Endothelial cell of umbilical vein (primary cell): ENCODE measurements around the gene ADAMTSL2. TPM values are rescaled to one million over a fixed set of nuclear protein-coding genes. Genes with fewer than 3 reads are reported as not detected.

ENCODE experiments used
- BruUV-seq: library from RNA; stranded (reverse); fragments of 400-500 nt; replicated peaks from 2 replicates; lab custom pipeline; 2021; lab: Mats Ljungman, UMichigan
- CTCF ChIA-PET: fragments of 300-600, 350-600 bp; sonication (Branson Sonifier 250); formaldehyde crosslinking; loops from one replicate; lab custom pipeline; 2021; ENCODE audit warnings: antibody characterized with exemption, inconsistent platforms; lab: Charles Lee
- POLR2A ChIA-PET: fragments of 300-600, 350-600 bp; sonication (Branson Sonifier 250); formaldehyde crosslinking; loops from one replicate; lab custom pipeline; 2021; ENCODE audit warnings: antibody characterized with exemption, inconsistent platforms; lab: Charles Lee
- DNase-seq: peaks from one replicate; pipeline ENCODE4 v3.0.0-alpha.2; 2011; ENCODE audit warnings: low read depth, low spot score
- FAIRE-seq: peaks from 2 replicates; lab custom pipeline; 2011; peaks lifted over from hg19 to GRCh38; lab: Jason Lieb, UNC
- H2AFZ ChIP-seq: 2 replicates; pipeline ENCODE4 v1.6.0; 2012; ENCODE audit warnings: low read depth, low read length, control low read depth, inconsistent platforms
- H3K27ac ChIP-seq: 2 replicates; pipeline ENCODE4 v1.5.1; 2011; ENCODE audit warnings: low read depth, mild to moderate bottlenecking, control low read depth, low read length, moderate library complexity; ENCODE audit not compliant: insufficient read depth
- H3K27me3 ChIP-seq, 2 experiments: 2 replicates each; pipeline versions ENCODE4 v1.6.0 to v1.6.1; 2011; ENCODE audit warnings: low read length in 2 of 2, mixed read lengths in 1 of 2; ENCODE audit not compliant: control insufficient read depth in 2 of 2, insufficient read depth in 2 of 2
- H3K36me3 ChIP-seq, 2 experiments: 2 replicates in 1 of 2; 3 replicates in 1 of 2; pipeline ENCODE4 v1.5.1; 2011; ENCODE audit warnings: low read length in 2 of 2, mild to moderate bottlenecking in 1 of 2, moderate library complexity in 1 of 2; ENCODE audit not compliant: control insufficient read depth in 2 of 2, insufficient read depth in 2 of 2; ENCODE audit errors: extremely low read depth in 1 of 2
- H3K4me1 ChIP-seq: 3 replicates; pipeline ENCODE4 v1.5.1; 2011; ENCODE audit warnings: mild to moderate bottlenecking, low read length; ENCODE audit not compliant: control insufficient read depth, insufficient read depth; ENCODE audit errors: extremely low read depth
- H3K4me2 ChIP-seq: 2 replicates; pipeline ENCODE4 v1.6.1; 2011; ENCODE audit warnings: low read length, control low read depth, mixed read lengths; ENCODE audit not compliant: insufficient read depth
- H3K4me3 ChIP-seq, 3 experiments: fragments of 200-600 bp in 1 of 3; sonication (generic), shearing (Covaris generic) in 1 of 3; replicated peaks in 1 of 3; 2 replicates each; pipeline ENCODE4 v1.5.1; 2011 to 2016; ENCODE audit warnings: control low read depth in 3 of 3, low read length in 3 of 3, mild to moderate bottlenecking in 2 of 3, inconsistent platforms in 1 of 3, low read depth in 1 of 3, moderate library complexity in 1 of 3; ENCODE audit not compliant: insufficient read depth in 1 of 3
- H3K79me2 ChIP-seq: 2 replicates; pipeline ENCODE4 v1.6.0; 2012; ENCODE audit warnings: low read length, inconsistent platforms; ENCODE audit not compliant: control insufficient read depth, insufficient read depth
- H3K9ac ChIP-seq: replicated peaks from 2 replicates; pipeline ENCODE3; 2011; ENCODE audit warnings: low read length, control low read depth; ENCODE audit not compliant: insufficient read depth; ENCODE audit errors: extremely low read depth
- H3K9me1 ChIP-seq: replicated peaks from 3 replicates; pipeline ENCODE4 v1.6.0; 2011; ENCODE audit warnings: mild to moderate bottlenecking, low read length; ENCODE audit not compliant: control insufficient read depth, insufficient read depth; ENCODE audit errors: extremely low read depth
- H3K9me3 ChIP-seq: replicated peaks from 2 replicates; pipeline ENCODE4 v1.5.1; 2012; ENCODE audit warnings: low read length, inconsistent platforms; ENCODE audit not compliant: control insufficient read depth, insufficient read depth
- H4K20me1 ChIP-seq: replicated peaks from 2 replicates; pipeline ENCODE3; 2011; ENCODE audit warnings: mild to moderate bottlenecking, low read length; ENCODE audit not compliant: control insufficient read depth, insufficient read depth; ENCODE audit errors: extremely low read depth
- EZH2 ChIP-seq: IDR thresholded peaks from 2 replicates; pipeline ENCODE4 v1.6.1; 2012; ENCODE audit warnings: borderline replicate concordance, low read depth, mild to moderate bottlenecking, moderate library complexity, low read length, inconsistent platforms; ENCODE audit not compliant: severe bottlenecking
- FOS ChIP-seq: IDR thresholded peaks from 2 replicates; pipeline ENCODE4 v1.6.1; 2011; ENCODE audit warnings: mild to moderate bottlenecking, low read length, moderate library complexity, borderline replicate concordance; ENCODE audit not compliant: insufficient read depth
- GATA2 ChIP-seq: IDR thresholded peaks from 2 replicates; pipeline ENCODE4 v1.7.0; 2011; ENCODE audit warnings: low read depth, mild to moderate bottlenecking, moderate library complexity, mixed read lengths, low read length; ENCODE audit not compliant: insufficient read length, insufficient read depth
- JUN ChIP-seq: IDR thresholded peaks from 2 replicates; pipeline ENCODE4 v1.6.1; 2011; ENCODE audit warnings: borderline replicate concordance, low read depth; ENCODE audit not compliant: insufficient read length, insufficient read depth
- MAX ChIP-seq: IDR thresholded peaks from 2 replicates; pipeline ENCODE4 v1.6.1; 2011; ENCODE audit not compliant: insufficient read depth, insufficient read length
- MYC ChIP-seq: IDR thresholded peaks from one replicate; pipeline ENCODE4 v1.6.1; 2011; ENCODE audit warnings: mild to moderate bottlenecking, low read depth, low read length
- POLR2A ChIP-seq: IDR thresholded peaks from 2 replicates; pipeline ENCODE4 v1.6.1; 2012; ENCODE audit warnings: low read depth, mild to moderate bottlenecking, control low read depth, low read length
- POLR2AphosphoS5 ChIP-seq: IDR thresholded peaks from 2 replicates; pipeline ENCODE4 v1.6.1; 2012; ENCODE audit warnings: low read depth, mild to moderate bottlenecking, control low read depth, low read length, moderate library complexity; ENCODE audit not compliant: insufficient read depth
- dilution Hi-C: fragments of 300-500 bp; cut with MboI; formaldehyde crosslinking; loops from one replicate; pipeline ENCODE4 v1.15.0; 2019; ENCODE audit warnings: low sequenced_read_pairs; ENCODE audit not compliant: extremely low pct_ligation_motif_present
- intact Hi-C: fragments of 100-400 bp; cut with micrococcal nuclease; formaldehyde crosslinking; loops from one replicate; pipeline ENCODE4 v1.10.0; 2022
- polyA plus RNA-seq, 4 experiments: library from polyadenylated mRNA; depleted of rRNA in 3 of 4; stranded (reverse) in 3 of 4; unstranded in 1 of 4; fragments of >200 nt; gene quantifications; 2 replicates each; pipeline versions ENCODE4 v1.2.1 to v1.2.3, GENCODE V29; 2011 to 2012; ENCODE audit warnings: missing spikeins in 1 of 4
- total RNA-seq: library from RNA; stranded (reverse); gene quantifications from 2 replicates; pipeline ENCODE4 v1.2.3, GENCODE V29; 2021
- TF ChIP-seq, protein P1 (sequence below), 2 donors: IDR thresholded peaks; 1 replicate in 1 of 2; 2 replicates in 1 of 2; pipeline ENCODE4 v1.5.1; 2011; ENCODE audit warnings: low read length in 2 of 2, mild to moderate bottlenecking in 2 of 2, moderate library complexity in 2 of 2, control low read depth in 1 of 2, inconsistent platforms in 1 of 2, low read depth in 1 of 2; ENCODE audit not compliant: insufficient read depth in 1 of 2; ENCODE audit errors: extremely low read depth in 1 of 2

Gene ADAMTSL2
- total and polyA plus RNA-seq, 2 donors (not counting 3 experiments of a cell fraction or from before 2014, with no cell fraction given), result not detected

GRCh38 chr9:133491656-133491925 is 42.9 kb upstream of the ADAMTSL2 start:
- Histone ChIP-seq H3K4me2 (no peak overlapping the region), H2AFZ (no peak overlapping the region), H3K36me3 (no peaks in the 10 kb centered on the region), H3K4me1 (no peaks in the 10 kb centered on the region), H3K9ac (no peak overlapping the region), H3K79me2 (no peaks in the 10 kb centered on the region), H4K20me1 (no peaks in the 10 kb centered on the region), H3K9me1 (no peaks in the 10 kb centered on the region), H3K4me3 (no peak overlapping the region), H3K27me3 (no peaks in the 10 kb centered on the region), H3K27ac (no peak overlapping the region), H3K9me3 (no peaks in the 10 kb centered on the region)
- BruUV-seq, result no TSS peak
- DNase-seq (no peak), FAIRE-seq (no peak)
- intact Hi-C loops (no loop called here), dilution Hi-C loops (no loop called here)
- CTCF ChIA-PET, result interaction anchor here (2.2 kb wide), 1 partner anchor 306 kb away, joined by 9 read pairs; no protein-coding TSS in a partner anchor
- POLR2A ChIA-PET, result no interaction called here
- TF ChIP-seq POLR2AphosphoS5 (no peak), GATA2 (no peak), EZH2 (no peak), FOS (no peak), JUN (no peak), MAX (no peak), POLR2A (no peak), MYC (no peak)
- TF ChIP-seq, protein P1, sequence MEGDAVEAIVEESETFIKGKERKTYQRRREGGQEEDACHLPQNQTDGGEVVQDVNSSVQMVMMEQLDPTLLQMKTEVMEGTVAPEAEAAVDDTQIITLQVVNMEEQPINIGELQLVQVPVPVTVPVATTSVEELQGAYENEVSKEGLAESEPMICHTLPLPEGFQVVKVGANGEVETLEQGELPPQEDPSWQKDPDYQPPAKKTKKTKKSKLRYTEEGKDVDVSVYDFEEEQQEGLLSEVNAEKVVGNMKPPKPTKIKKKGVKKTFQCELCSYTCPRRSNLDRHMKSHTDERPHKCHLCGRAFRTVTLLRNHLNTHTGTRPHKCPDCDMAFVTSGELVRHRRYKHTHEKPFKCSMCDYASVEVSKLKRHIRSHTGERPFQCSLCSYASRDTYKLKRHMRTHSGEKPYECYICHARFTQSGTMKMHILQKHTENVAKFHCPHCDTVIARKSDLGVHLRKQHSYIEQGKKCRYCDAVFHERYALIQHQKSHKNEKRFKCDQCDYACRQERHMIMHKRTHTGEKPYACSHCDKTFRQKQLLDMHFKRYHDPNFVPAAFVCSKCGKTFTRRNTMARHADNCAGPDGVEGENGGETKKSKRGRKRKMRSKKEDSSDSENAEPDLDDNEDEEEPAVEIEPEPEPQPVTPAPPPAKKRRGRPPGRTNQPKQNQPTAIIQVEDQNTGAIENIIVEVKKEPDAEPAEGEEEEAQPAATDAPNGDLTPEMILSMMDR (IDR thresholded peaks at IDR 0.05; ENCODE audit: extremely low read depth in 1 of 2, insufficient read depth in 1 of 2, low read depth in 1 of 2, low read length in 2 of 2), result no peak
